Neural cell (in vitro differentiated cells): ENCODE results near the gene NFX1. TPM values are rescaled to one million over a fixed set of nuclear protein-coding genes. Genes with fewer than 3 reads are reported as not detected.
"Not testable (repeated sequence)": the region's sequence is repeated elsewhere in the genome, so short reads cannot be mapped to it uniquely, and the experiment has no call there.

Experiments
- H2AFZ ChIP-seq: fragments of 200-600, 300-800 bp; sonication (generic), shearing (Covaris generic); 2 replicates; pipeline ENCODE4 v1.6.0; 2014; ENCODE audit warnings: low read depth, mild to moderate bottlenecking, antibody characterized with exemption, low read length, moderate library complexity
- H3F3A ChIP-seq: fragments of 200-600 bp; shearing (Covaris generic); 2 replicates; pipeline ENCODE4 v1.6.1; 2016; ENCODE audit warnings: mild to moderate bottlenecking, moderate library complexity, mixed read lengths, antibody characterized with exemption, low read length; ENCODE audit not compliant: insufficient read depth, poor library complexity, severe bottlenecking
- H3K27ac ChIP-seq: fragments of 200-600, 300-800 bp; sonication (generic), shearing (Covaris generic); 2 replicates; pipeline ENCODE4 v1.5.1; 2014; ENCODE audit warnings: mild to moderate bottlenecking, low read length, moderate library complexity
- H3K27me3 ChIP-seq: fragments of 300-800, 200-600 bp; sonication (generic), shearing (Covaris generic); 2 replicates; pipeline ENCODE4 v1.6.0; 2014; ENCODE audit warnings: mild to moderate bottlenecking, low read depth, low read length, moderate library complexity; ENCODE audit not compliant: insufficient read depth
- H3K36me3 ChIP-seq: fragments of 300-800, 200-600 bp; sonication (generic), shearing (Covaris generic); 2 replicates; pipeline ENCODE4 v1.5.1; 2014; ENCODE audit warnings: mild to moderate bottlenecking, antibody characterized with exemption, low read length, moderate library complexity; ENCODE audit not compliant: insufficient read depth
- H3K4me2 ChIP-seq: fragments of 300-800, 200-600 bp; sonication (generic), shearing (Covaris generic); 2 replicates; pipeline ENCODE4 v1.6.0; 2014; ENCODE audit warnings: mild to moderate bottlenecking, low read length
- H3K4me3 ChIP-seq: fragments of 300-800, 200-600 bp; sonication (generic), shearing (Covaris generic); 2 replicates; pipeline ENCODE4 v1.5.1; 2014; ENCODE audit warnings: mild to moderate bottlenecking, low read length, moderate library complexity
- H3K79me2 ChIP-seq: fragments of 200-600 bp; shearing (Covaris generic); replicated peaks from 2 replicates; pipeline ENCODE4 v1.6.0; 2014; ENCODE audit warnings: mild to moderate bottlenecking, low read length, moderate library complexity; ENCODE audit not compliant: insufficient read depth
- H3K9ac ChIP-seq: fragments of 300-800, 200-600 bp; sonication (generic), shearing (Covaris generic); 2 replicates; pipeline ENCODE4 v1.6.1; 2016; ENCODE audit warnings: mild to moderate bottlenecking, low read length, mixed read lengths
- H3K9me2 ChIP-seq: fragments of 200-600 bp; shearing (Covaris generic); 2 replicates; pipeline ENCODE4 v1.6.1; 2016; ENCODE audit warnings: mild to moderate bottlenecking, low read length, mixed read lengths; ENCODE audit not compliant: insufficient read depth
- H3K9me3 ChIP-seq: fragments of 200-600, 300-800 bp; sonication (generic), shearing (Covaris generic); 2 replicates; pipeline ENCODE4 v1.6.1; 2016; ENCODE audit warnings: mild to moderate bottlenecking, mixed run types, low read length, moderate library complexity, mixed read lengths
- H4K20me1 ChIP-seq: fragments of 200-600 bp; shearing (Covaris generic); 2 replicates; pipeline ENCODE4 v1.6.1; 2016; ENCODE audit warnings: mild to moderate bottlenecking, mixed run types; ENCODE audit not compliant: insufficient read depth
- EP300 ChIP-seq: fragments of 450-650 bp; conservative IDR thresholded peaks from 2 replicates; pipeline ENCODE4 v1.6.1; 2014; ENCODE audit warnings: antibody characterized with exemption, mild to moderate bottlenecking, moderate library complexity; ENCODE audit not compliant: poor library complexity, severe bottlenecking
- EZH2 ChIP-seq: fragments of 200-600, 300-800 bp; shearing (Covaris generic), sonication (generic); IDR thresholded peaks from 2 replicates; pipeline ENCODE4 v1.6.1; 2014; ENCODE audit warnings: antibody characterized with exemption, low read length, borderline replicate concordance, mild to moderate bottlenecking; ENCODE audit not compliant: insufficient read depth, poor library complexity, severe bottlenecking
- MXI1 ChIP-seq: fragments of 450-650 bp; conservative IDR thresholded peaks from 2 replicates; pipeline ENCODE4 v1.6.1; 2014; ENCODE audit warnings: antibody characterized with exemption, mild to moderate bottlenecking; ENCODE audit not compliant: poor library complexity, severe bottlenecking
- POLR2AphosphoS5 ChIP-seq: IDR thresholded peaks from 2 replicates; pipeline ENCODE4 v1.6.1; 2012
- RAD21 ChIP-seq: fragments of 450-650 bp; conservative IDR thresholded peaks from 2 replicates; pipeline ENCODE4 v1.6.1; 2014; ENCODE audit warnings: antibody characterized with exemption, mild to moderate bottlenecking, moderate library complexity
- SMC3 ChIP-seq: fragments of 450-650 bp; conservative IDR thresholded peaks from 2 replicates; pipeline ENCODE4 v1.6.1; 2014; ENCODE audit warnings: antibody characterized with exemption, mild to moderate bottlenecking, moderate library complexity; ENCODE audit not compliant: poor library complexity
- TAF1 ChIP-seq: IDR thresholded peaks from 2 replicates; pipeline ENCODE4 v1.6.1; 2012; ENCODE audit warnings: low read depth
- polyA plus RNA-seq: library from polyadenylated mRNA; depleted of rRNA; stranded (reverse); fragments of >200 nt; gene quantifications from 2 replicates; pipeline ENCODE4 v1.2.3, GENCODE V29; 2014
- TF ChIP-seq, protein P1 (sequence below): fragments of 450-650 bp; IDR thresholded peaks from 2 replicates; pipeline ENCODE4 v1.5.1; 2014; ENCODE audit warnings: antibody characterized with exemption, mild to moderate bottlenecking, moderate library complexity; ENCODE audit not compliant: poor library complexity, severe bottlenecking
- TF ChIP-seq, protein P2 (sequence below): IDR thresholded peaks from 2 replicates; pipeline ENCODE4 v1.6.1; 2012; ENCODE audit warnings: borderline replicate concordance

Gene NFX1
- polyA plus RNA-seq, 1 donor from 2014 or later, result 14.7 TPM

DNA sequence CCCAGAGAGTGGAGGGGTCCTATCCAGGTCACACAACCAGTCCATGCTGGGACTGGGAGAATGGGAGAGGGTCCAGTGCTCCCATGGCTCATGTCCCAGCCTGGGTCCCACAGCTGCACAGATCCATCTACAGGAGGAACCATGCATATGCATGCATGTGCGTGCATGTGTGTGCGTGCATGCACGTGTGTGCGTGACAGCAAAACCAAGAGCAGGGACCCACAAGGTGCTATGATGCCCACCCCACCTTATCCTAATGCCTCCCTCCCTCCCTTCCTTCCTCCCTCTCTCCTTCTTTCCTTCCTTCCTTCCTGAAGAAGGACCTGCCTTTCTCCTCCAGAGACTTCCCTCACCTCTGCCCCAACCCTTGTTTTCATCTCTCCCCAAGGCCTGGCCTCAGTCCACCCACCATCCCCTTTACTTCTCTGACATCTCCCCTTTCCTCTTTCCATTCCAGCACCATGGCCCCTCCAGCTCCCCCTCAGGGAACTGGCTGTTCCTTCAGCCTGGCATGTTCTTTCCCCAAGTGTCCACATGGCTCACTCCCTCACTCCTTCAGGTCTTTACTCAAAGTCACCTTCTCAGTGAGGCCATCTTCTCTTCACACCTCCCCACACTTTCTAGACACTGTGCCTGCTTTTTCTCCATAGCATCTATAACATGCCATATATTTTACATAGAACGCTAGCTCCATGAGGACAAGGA, 90.2 kb downstream of the NFX1 start:
- TF ChIP-seq, protein P1, sequence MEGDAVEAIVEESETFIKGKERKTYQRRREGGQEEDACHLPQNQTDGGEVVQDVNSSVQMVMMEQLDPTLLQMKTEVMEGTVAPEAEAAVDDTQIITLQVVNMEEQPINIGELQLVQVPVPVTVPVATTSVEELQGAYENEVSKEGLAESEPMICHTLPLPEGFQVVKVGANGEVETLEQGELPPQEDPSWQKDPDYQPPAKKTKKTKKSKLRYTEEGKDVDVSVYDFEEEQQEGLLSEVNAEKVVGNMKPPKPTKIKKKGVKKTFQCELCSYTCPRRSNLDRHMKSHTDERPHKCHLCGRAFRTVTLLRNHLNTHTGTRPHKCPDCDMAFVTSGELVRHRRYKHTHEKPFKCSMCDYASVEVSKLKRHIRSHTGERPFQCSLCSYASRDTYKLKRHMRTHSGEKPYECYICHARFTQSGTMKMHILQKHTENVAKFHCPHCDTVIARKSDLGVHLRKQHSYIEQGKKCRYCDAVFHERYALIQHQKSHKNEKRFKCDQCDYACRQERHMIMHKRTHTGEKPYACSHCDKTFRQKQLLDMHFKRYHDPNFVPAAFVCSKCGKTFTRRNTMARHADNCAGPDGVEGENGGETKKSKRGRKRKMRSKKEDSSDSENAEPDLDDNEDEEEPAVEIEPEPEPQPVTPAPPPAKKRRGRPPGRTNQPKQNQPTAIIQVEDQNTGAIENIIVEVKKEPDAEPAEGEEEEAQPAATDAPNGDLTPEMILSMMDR, result no peak
- no peak for TF ChIP-seq POLR2AphosphoS5
- TF ChIP-seq RAD21, result no peak
- no peak for TF ChIP-seq TAF1
- TF ChIP-seq SMC3, result no peak
- no peak for TF ChIP-seq EP300
- TF ChIP-seq EZH2, result no peak
- TF ChIP-seq, protein P2, sequence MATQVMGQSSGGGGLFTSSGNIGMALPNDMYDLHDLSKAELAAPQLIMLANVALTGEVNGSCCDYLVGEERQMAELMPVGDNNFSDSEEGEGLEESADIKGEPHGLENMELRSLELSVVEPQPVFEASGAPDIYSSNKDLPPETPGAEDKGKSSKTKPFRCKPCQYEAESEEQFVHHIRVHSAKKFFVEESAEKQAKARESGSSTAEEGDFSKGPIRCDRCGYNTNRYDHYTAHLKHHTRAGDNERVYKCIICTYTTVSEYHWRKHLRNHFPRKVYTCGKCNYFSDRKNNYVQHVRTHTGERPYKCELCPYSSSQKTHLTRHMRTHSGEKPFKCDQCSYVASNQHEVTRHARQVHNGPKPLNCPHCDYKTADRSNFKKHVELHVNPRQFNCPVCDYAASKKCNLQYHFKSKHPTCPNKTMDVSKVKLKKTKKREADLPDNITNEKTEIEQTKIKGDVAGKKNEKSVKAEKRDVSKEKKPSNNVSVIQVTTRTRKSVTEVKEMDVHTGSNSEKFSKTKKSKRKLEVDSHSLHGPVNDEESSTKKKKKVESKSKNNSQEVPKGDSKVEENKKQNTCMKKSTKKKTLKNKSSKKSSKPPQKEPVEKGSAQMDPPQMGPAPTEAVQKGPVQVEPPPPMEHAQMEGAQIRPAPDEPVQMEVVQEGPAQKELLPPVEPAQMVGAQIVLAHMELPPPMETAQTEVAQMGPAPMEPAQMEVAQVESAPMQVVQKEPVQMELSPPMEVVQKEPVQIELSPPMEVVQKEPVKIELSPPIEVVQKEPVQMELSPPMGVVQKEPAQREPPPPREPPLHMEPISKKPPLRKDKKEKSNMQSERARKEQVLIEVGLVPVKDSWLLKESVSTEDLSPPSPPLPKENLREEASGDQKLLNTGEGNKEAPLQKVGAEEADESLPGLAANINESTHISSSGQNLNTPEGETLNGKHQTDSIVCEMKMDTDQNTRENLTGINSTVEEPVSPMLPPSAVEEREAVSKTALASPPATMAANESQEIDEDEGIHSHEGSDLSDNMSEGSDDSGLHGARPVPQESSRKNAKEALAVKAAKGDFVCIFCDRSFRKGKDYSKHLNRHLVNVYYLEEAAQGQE, result no peak
- no peak for TF ChIP-seq MXI1
- H3F3A ChIP-seq, result no peaks in the 10 kb centered on the region
- no peak overlapping the region for H3K4me3 ChIP-seq
- no peaks in the 10 kb centered on the region for H3K36me3 ChIP-seq
- H3K79me2 ChIP-seq, result no peaks in the 10 kb centered on the region
- no peaks in the 10 kb centered on the region for H4K20me1 ChIP-seq
- H3K9me3 ChIP-seq, result no peaks in the 10 kb centered on the region
- no peak overlapping the region for H2AFZ ChIP-seq
- no peaks in the 10 kb centered on the region for H3K27me3 ChIP-seq
- H3K9me2 ChIP-seq, result no peaks in the 10 kb centered on the region
- H3K27ac ChIP-seq, result no peak overlapping the region
- H3K4me2 ChIP-seq, result no peak overlapping the region
- no peak overlapping the region for H3K9ac ChIP-seq

DNA sequence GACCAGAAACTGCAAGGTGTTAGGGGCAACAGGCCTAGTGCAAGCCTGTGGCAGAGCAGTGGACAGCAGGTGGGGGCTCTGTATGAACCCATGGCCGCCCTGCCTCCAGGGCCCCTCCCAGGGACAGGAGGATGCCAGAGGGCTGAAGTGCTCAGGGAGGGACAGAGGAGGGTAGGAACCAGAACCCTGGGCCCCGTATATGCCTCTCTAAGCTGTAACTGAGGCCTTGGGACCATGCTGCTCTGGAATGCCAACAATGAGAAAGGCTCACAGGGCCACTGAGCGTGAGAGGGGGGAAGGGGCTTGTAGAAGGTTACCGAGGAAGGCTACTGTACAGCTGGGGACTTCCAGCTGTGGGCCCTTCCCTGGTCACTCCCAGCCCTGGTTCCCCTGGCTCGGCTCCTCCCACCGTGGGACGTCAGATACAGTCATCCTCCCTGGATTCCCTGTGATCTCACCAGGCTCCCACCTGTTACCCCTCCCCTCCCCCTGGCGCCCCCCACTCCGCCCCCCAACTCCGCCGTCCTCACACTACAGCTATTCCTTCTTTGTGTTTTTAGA, 91.0 kb downstream of the NFX1 start:
- Histone ChIP-seq H3K36me3 (no peaks in the 10 kb centered on the region), H3K79me2 (no peaks in the 10 kb centered on the region), H3K27me3 (no peaks in the 10 kb centered on the region), H3K27ac (no peak overlapping the region), H3K9me3 (no peaks in the 10 kb centered on the region), H3K9ac (no peak overlapping the region), H3K4me3 (no peak overlapping the region), H3K9me2 (no peaks in the 10 kb centered on the region), H3K4me2 (no peak overlapping the region), H2AFZ (no peak overlapping the region), H3F3A (no peaks in the 10 kb centered on the region), H4K20me1 (no peaks in the 10 kb centered on the region)
- no peak for TF ChIP-seq TAF1
- TF ChIP-seq MXI1, result no peak
- no peak for TF ChIP-seq POLR2AphosphoS5
- TF ChIP-seq, protein P2, result no peak

DNA sequence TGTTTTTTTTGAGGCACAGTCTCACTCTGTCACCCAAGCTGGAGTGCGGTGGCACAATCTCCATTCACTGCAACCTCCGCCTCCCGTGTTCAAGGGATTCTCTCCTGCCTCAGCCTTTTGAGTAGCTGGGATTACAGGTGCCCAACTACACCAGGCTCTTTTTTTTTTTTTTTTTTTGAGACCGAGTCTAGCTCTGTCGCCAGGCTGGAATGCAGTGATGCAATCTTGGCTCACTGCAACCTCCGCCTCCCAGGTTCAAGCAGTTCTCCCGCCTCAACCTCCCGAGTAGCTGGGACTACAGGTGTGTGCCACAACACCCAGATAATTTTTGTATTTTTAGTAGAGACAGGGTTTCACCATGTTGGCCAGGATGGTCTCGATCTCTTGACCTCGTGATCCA, 92.1 kb downstream of the NFX1 start:
- H3K27me3 ChIP-seq, H2AFZ ChIP-seq, H3K36me3 ChIP-seq, H3K4me3 ChIP-seq, H3K9me2 ChIP-seq, H3K27ac ChIP-seq, H3K9ac ChIP-seq, H4K20me1 ChIP-seq, H3K79me2 ChIP-seq, H3F3A ChIP-seq, H3K9me3 ChIP-seq, H3K4me2 ChIP-seq: not testable (repeated sequence)

DNA sequence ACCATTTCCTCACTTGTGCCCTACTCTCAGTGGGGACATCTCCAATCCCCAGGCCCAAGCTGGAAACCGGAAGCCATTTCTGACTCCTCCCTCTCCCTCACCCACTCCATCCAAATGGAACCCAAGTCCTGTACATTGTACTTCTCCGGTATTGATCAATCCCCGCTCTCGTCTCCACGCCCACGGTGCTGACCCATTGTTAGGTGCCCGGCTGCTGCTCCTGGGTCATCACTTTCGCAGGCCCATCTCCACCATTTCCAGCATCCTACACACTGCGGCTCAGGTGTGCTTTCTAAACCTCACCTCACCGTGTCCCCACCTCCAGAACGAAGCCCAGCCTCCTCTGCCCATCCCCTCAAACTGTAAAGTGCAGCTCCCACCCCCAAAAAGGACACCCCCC, 93.1 kb downstream of the NFX1 start:
- not testable (repeated sequence) for H4K20me1 ChIP-seq, H3K9ac ChIP-seq, H3K4me3 ChIP-seq, H3K27ac ChIP-seq, H3K27me3 ChIP-seq, H3F3A ChIP-seq, H3K4me2 ChIP-seq, H3K36me3 ChIP-seq, H3K79me2 ChIP-seq, H2AFZ ChIP-seq, H3K9me3 ChIP-seq, H3K9me2 ChIP-seq
